H1 (cell line): ENCODE measurements around the gene FOXL2NB. TPM values are rescaled to one million over a fixed set of nuclear protein-coding genes. Genes with fewer than 3 reads are reported as not detected.

Source experiments
- CTBP2 ChIP-seq: IDR thresholded peaks from 2 replicates; pipeline ENCODE4 v1.7.0; 2011; ENCODE audit warnings: borderline replicate concordance, mild to moderate bottlenecking, moderate library complexity, mixed read lengths, low read length; ENCODE audit not compliant: insufficient read depth, insufficient read length
- MAX ChIP-seq: IDR thresholded peaks from 2 replicates; pipeline ENCODE4 v1.6.1; 2012; ENCODE audit warnings: inconsistent platforms
- RFX5 ChIP-seq: IDR thresholded peaks from 2 replicates; pipeline ENCODE4 v1.6.1; 2011; ENCODE audit warnings: low read depth, low read length, improper control_type of control experiment, borderline replicate concordance
- SIN3A ChIP-seq, 2 experiments: IDR thresholded peaks in 1 of 2; conservative IDR thresholded peaks in 1 of 2; 2 replicates each; pipeline ENCODE4 v1.6.1; 2011 to 2012; ENCODE audit warnings: low read length in 2 of 2, improper control_type of control experiment in 1 of 2, low read depth in 1 of 2, mild to moderate bottlenecking in 1 of 2
- SUZ12 ChIP-seq: fragments of 200-600 bp; sonication (generic); IDR thresholded peaks from 2 replicates; pipeline ENCODE4 v1.6.1; 2012; ENCODE audit warnings: mild to moderate bottlenecking, inconsistent platforms, low read length, moderate library complexity, mixed read lengths
- TCF12 ChIP-seq: IDR thresholded peaks from 2 replicates; pipeline ENCODE4 v1.6.1; 2011; ENCODE audit warnings: low read depth, mild to moderate bottlenecking, low read length
- polyA plus RNA-seq, 7 experiments: library from polyadenylated mRNA; depleted of rRNA in 3 of 7; stranded (reverse) in 5 of 7; unstranded in 2 of 7; fragments of >200 nt in 5 of 7; fragments of 200-250 nt in 2 of 7; gene quantifications; 1 replicate in 5 of 7; 2 replicates in 1 of 7; 4 replicates in 1 of 7; pipeline versions ENCODE4 v1.2.1 to v1.2.3, GENCODE V29; 2011 to 2013; ENCODE audit warnings: missing spikeins in 2 of 7, mixed read lengths in 2 of 7
- total RNA-seq: library from RNA; stranded (reverse); fragmentation: NEBNext Ultra II Directional; extraction: Animal tissue kit (Norgen Biotek cat#: 25700); gene quantifications from 2 replicates; pipeline ENCODE4 v1.2.1, GENCODE V29; 2021
- TF ChIP-seq, protein P1 (sequence below): IDR thresholded peaks from 2 replicates; pipeline ENCODE4 v1.6.1; 2012; ENCODE audit warnings: inconsistent platforms

Gene FOXL2NB
- total and polyA plus RNA-seq, 2 of the 8 experiments (the other 6 are each of a cell fraction or from before 2014, with no cell fraction given), result 5.4 to 7.3 TPM

- peak; percentile 96 for TF ChIP-seq CTBP2
- TF ChIP-seq MAX, result peak; percentile 97
- TF ChIP-seq, protein P1, sequence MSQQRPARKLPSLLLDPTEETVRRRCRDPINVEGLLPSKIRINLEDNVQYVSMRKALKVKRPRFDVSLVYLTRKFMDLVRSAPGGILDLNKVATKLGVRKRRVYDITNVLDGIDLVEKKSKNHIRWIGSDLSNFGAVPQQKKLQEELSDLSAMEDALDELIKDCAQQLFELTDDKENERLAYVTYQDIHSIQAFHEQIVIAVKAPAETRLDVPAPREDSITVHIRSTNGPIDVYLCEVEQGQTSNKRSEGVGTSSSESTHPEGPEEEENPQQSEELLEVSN, result peak; percentile 96
- TF ChIP-seq RFX5, result no peak
- no peak for TF ChIP-seq TCF12
- TF ChIP-seq SUZ12, result peak; percentile 86
- TF ChIP-seq SIN3A (conservative IDR thresholded peaks at IDR 0.05 in 1 of 2, IDR thresholded peaks at IDR 0.05 in 1 of 2; ENCODE audit: low read depth in 1 of 2, low read length in 2 of 2), result 0 out of 4 replicates have a peak, but pooled peaks of 1 of the 2 experiments have one; percentile 10
These were observed 1.9 kb upstream of the FOXL2NB start (continued) for GRCh38 chr3:138944929-138945708.
